Skeletal muscle satellite cell (primary cell): Measurements from ENCODE around the gene PRKX.
A peak's percentile ranks its signal among the peaks of the same experiment; 100 is the strongest.
"Not testable (repeated sequence)": the region's sequence is repeated elsewhere in the genome, so short reads cannot be mapped to it uniquely, and the experiment has no call there.

Experiments
- H3K27me3 ChIP-seq: 2 replicates; pipeline ENCODE4 v1.7.0; 2013; ENCODE audit warnings: low read length; ENCODE audit not compliant: control insufficient read depth, insufficient read depth
- H3K36me3 ChIP-seq: 2 replicates; pipeline ENCODE4 v1.7.0; 2013; ENCODE audit warnings: mild to moderate bottlenecking, control low read depth, low read length; ENCODE audit not compliant: insufficient read depth
- H3K4me1 ChIP-seq: 2 replicates; pipeline ENCODE4 v1.7.0; 2013; ENCODE audit warnings: low read length; ENCODE audit not compliant: control insufficient read depth, insufficient read depth
- H3K4me2 ChIP-seq: 2 replicates; pipeline ENCODE4 v1.7.0; 2013; ENCODE audit warnings: mild to moderate bottlenecking, low read length
- H3K4me3 ChIP-seq: 2 replicates; pipeline ENCODE4 v1.7.0; 2013; ENCODE audit warnings: low read length
- H3K9ac ChIP-seq: 2 replicates; pipeline ENCODE4 v1.7.0; 2013; ENCODE audit warnings: mild to moderate bottlenecking, low read depth, low read length, moderate library complexity
- H3K9me3 ChIP-seq: replicated peaks from 2 replicates; pipeline ENCODE4 v1.7.0; 2013; ENCODE audit warnings: mild to moderate bottlenecking, control low read depth, low read length

The PRKX gene

GRCh38 chrX:3639858-3640631, 73.4 kb downstream of the PRKX start:
- H3K36me3 ChIP-seq, H3K27me3 ChIP-seq, H3K4me2 ChIP-seq, H3K4me3 ChIP-seq, H3K9me3 ChIP-seq, H3K9ac ChIP-seq, H3K4me1 ChIP-seq: not testable (repeated sequence)

- no peaks in the 10 kb centered on the region for H3K36me3 ChIP-seq
- no peak overlapping the region for H3K4me3 ChIP-seq
- peaks cover 5% of the 10 kb centered on the region for H3K9me3 ChIP-seq
- H3K4me1 ChIP-seq, result no peaks in the 10 kb centered on the region
- H3K4me2 ChIP-seq, result no peak overlapping the region
- H3K9ac ChIP-seq, result no peak overlapping the region
- H3K27me3 ChIP-seq, result no peaks in the 10 kb centered on the region
Observed at GRCh38 chrX:3639236-3639635, 74.2 kb downstream of the PRKX start.

- Histone ChIP-seq H3K4me2 (no peak overlapping the region), H3K9me3 (peaks cover 2% of the 10 kb centered on the region), H3K36me3 (no peaks in the 10 kb centered on the region), H3K4me1 (no peaks in the 10 kb centered on the region), H3K9ac (no peak overlapping the region), H3K4me3 (no peak overlapping the region), H3K27me3 (no peaks in the 10 kb centered on the region)
Observed at GRCh38 chrX:3638280-3638873, 75.1 kb downstream of the PRKX start.

GRCh38 chrX:3636803-3637202, 76.6 kb downstream of the PRKX start:
- Histone ChIP-seq H3K4me1 (no peaks in the 10 kb centered on the region), H3K4me3 (no peak overlapping the region), H3K27me3 (no peaks in the 10 kb centered on the region), H3K9me3 (no peaks in the 10 kb centered on the region), H3K36me3 (no peaks in the 10 kb centered on the region), H3K4me2 (no peak overlapping the region), H3K9ac (no peak overlapping the region)

- Histone ChIP-seq H3K4me3 (no peak overlapping the region), H3K4me2 (no peak overlapping the region), H3K27me3 (no peaks in the 10 kb centered on the region), H3K9me3 (no peaks in the 10 kb centered on the region), H3K4me1 (no peaks in the 10 kb centered on the region), H3K36me3 (peaks cover 3% of the 10 kb centered on the region), H3K9ac (no peak overlapping the region)
Observed at GRCh38 chrX:3631196-3631595, 82.3 kb downstream of the PRKX start.

GRCh38 chrX:3627594-3627993, 85.9 kb downstream of the PRKX start:
- Histone ChIP-seq H3K4me1 (no peaks in the 10 kb centered on the region), H3K27me3 (no peaks in the 10 kb centered on the region), H3K4me2 (no peak overlapping the region), H3K9me3 (no peaks in the 10 kb centered on the region), H3K36me3 (peaks cover 3% of the 10 kb centered on the region), H3K9ac (no peak overlapping the region), H3K4me3 (no peak overlapping the region)

- H3K9me3 ChIP-seq, result no peaks in the 10 kb centered on the region
- no peak overlapping the region for H3K9ac ChIP-seq
- no peaks in the 10 kb centered on the region for H3K4me1 ChIP-seq
- H3K36me3 ChIP-seq, result peaks cover 4% of the 10 kb centered on the region
- no peak overlapping the region for H3K4me2 ChIP-seq
- no peak overlapping the region for H3K4me3 ChIP-seq
- H3K27me3 ChIP-seq, result no peaks in the 10 kb centered on the region
Observed at GRCh38 chrX:3621414-3621813, 92.0 kb downstream of the PRKX start.

- H3K36me3 ChIP-seq, H3K4me1 ChIP-seq, H3K9ac ChIP-seq, H3K27me3 ChIP-seq, H3K4me3 ChIP-seq, H3K9me3 ChIP-seq, H3K4me2 ChIP-seq: not testable (repeated sequence)
Observed at GRCh38 chrX:3611744-3612143, 101.7 kb downstream of the PRKX start.

GRCh38 chrX:3609810-3610209, 103.6 kb downstream of the PRKX start:
- Histone ChIP-seq H3K9me3 (no peaks in the 10 kb centered on the region), H3K27me3 (no peaks in the 10 kb centered on the region), H3K36me3 (no peaks in the 10 kb centered on the region), H3K4me3 (no peak overlapping the region), H3K4me2 (no peak overlapping the region), H3K9ac (no peak overlapping the region), H3K4me1 (peaks cover 3% of the 10 kb centered on the region)

GRCh38 chrX:3603026-3603661, 110.3 kb downstream of the PRKX start:
- H3K4me1 ChIP-seq, result no peaks in the 10 kb centered on the region
- H3K9ac ChIP-seq, result no peak overlapping the region
- no peaks in the 10 kb centered on the region for H3K27me3 ChIP-seq
- H3K36me3 ChIP-seq, result no peaks in the 10 kb centered on the region
- no peak overlapping the region for H3K4me3 ChIP-seq
- H3K9me3 ChIP-seq, result no peaks in the 10 kb centered on the region
- H3K4me2 ChIP-seq, result no peak overlapping the region

GRCh38 chrX:3599802-3600430, 113.5 kb downstream of the PRKX start:
- Histone ChIP-seq H3K4me2 (peak overlapping the region; percentile 33), H3K27me3 (no peaks in the 10 kb centered on the region), H3K4me3 (no peak overlapping the region), H3K9ac (no peak overlapping the region), H3K9me3 (no peaks in the 10 kb centered on the region), H3K4me1 (no peaks in the 10 kb centered on the region), H3K36me3 (no peaks in the 10 kb centered on the region)
